SK-N-MC (cell line): ENCODE results near the gene CROCC2.

Source experiments
- EZH2 ChIP-seq: fragments of 200-600 bp; sonication (generic); IDR thresholded peaks from one replicate; pipeline ENCODE4 v1.6.1; 2017; ENCODE audit warnings: antibody characterized with exemption
- FOXP2 ChIP-seq: optimal IDR thresholded peaks from 2 replicates; pipeline ENCODE3; 2011; ENCODE audit warnings: mild to moderate bottlenecking, moderate library complexity; ENCODE audit not compliant: insufficient read depth; ENCODE audit errors: extremely low read length, control extremely low read depth
- POLR2AphosphoS5 ChIP-seq: IDR thresholded peaks from 2 replicates; pipeline ENCODE4 v1.6.1; 2012; ENCODE audit warnings: mild to moderate bottlenecking, low read depth, low read length, borderline replicate concordance

DNA sequence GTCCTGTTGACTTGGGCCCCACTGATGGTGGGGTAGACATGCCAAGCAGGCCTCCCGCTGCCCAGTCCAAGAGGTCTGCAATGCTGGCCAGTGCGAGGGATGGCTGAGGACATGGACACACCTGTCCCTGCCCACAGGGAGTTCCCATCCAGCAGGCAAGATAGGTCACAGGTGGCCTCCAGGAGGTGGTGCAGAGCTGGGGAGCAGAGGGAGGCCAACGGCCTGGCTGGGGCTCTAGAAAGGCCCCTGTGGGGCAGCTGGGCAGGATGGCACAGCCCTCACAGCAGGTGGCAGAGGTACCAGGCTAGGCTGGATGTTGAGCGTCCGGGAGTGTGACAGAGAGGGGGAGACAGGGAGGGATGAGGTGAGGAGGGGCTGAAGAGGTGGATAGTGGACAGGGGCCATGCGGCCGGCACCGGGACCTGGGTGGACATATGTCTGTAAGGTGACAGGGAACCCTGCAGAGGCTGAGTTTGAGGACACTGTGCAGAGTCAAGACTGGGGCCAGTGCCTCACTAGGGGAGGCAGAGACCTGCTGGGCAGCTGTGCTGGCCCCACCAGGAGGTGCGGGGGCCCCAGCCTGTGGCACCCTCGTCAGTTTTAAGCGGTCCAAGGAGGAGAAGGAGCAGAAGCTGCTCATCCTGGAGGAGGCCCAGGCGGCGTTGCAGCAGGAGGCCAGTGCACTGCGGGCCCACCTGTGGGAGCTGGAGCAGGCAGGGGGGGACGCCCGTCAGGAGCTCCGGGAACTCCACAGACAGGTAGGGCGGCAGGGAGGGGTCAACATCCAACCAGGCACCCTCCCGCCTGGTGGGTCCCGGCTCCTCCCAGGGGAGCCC, 58.0 kb downstream of the CROCC2 start:
- TF ChIP-seq POLR2AphosphoS5: no peak
- no peak for TF ChIP-seq EZH2
- TF ChIP-seq FOXP2: no peak
